Left lung (tissue), 10 donors: ENCODE results near the gene OGA. TPM values are rescaled to one million over a fixed set of nuclear protein-coding genes. Genes with fewer than 3 reads are reported as not detected.

Experiments used
- ATAC-seq: fragments of 200-7000 bp; cut with Tn5 transposase; one replicate; pipeline ENCODE4 v1.9.1; 2020; ENCODE audit warnings: moderate library complexity
- DNase-seq, 4 donors: peaks; one replicate each; pipeline ENCODE4 v3.0.0-alpha.2; 2013 to 2020
- H3K27ac ChIP-seq, 2 donors: fragments of 200-600 bp; sonication (generic) in 1 of 2; one replicate each; pipeline versions ENCODE4 v1.5.0 to v1.8.0; 2020 to 2021
- H3K27me3 ChIP-seq, 2 donors: fragments of 200-600 bp; sonication (generic) in 1 of 2; one replicate each; pipeline versions ENCODE4 v1.5.0 to v1.8.0; 2020 to 2021
- H3K36me3 ChIP-seq, 2 donors: fragments of 200-600 bp; sonication (generic) in 1 of 2; one replicate each; pipeline versions ENCODE4 v1.5.0 to v1.8.0; 2020 to 2021
- H3K4me1 ChIP-seq, 2 donors: fragments of 200-600 bp; one replicate each; pipeline ENCODE4 v1.8.0; 2021
- H3K4me3 ChIP-seq, 2 donors: fragments of 200-600 bp; sonication (generic) in 1 of 2; one replicate each; pipeline versions ENCODE4 v1.5.0 to v1.8.0; 2020 to 2021; ENCODE audit warnings: mild to moderate bottlenecking in 1 of 2
- H3K9me3 ChIP-seq, 2 donors: fragments of 200-600 bp; sonication (generic) in 1 of 2; one replicate each; pipeline versions ENCODE4 v1.5.0 to v1.8.0; 2020 to 2021
- intact Hi-C, 2 donors: fragments of 100-400 bp; cut with DNase I; formaldehyde crosslinking; loops; one replicate each; pipeline versions ENCODE4 v1.11.2 to v1.14.2; 2022
- polyA plus RNA-seq, 6 donors: library from polyadenylated mRNA; unstranded; fragments of 120-200 nt; gene quantifications; one replicate each; pipeline ENCODE4 v1.2.1, GENCODE V29; 2013; ENCODE audit not compliant: insufficient read length in 6 of 6
- total RNA-seq, 2 donors: library from RNA; stranded (reverse); fragmentation: NEBNext Ultra II Directional; extraction: Animal tissue kit (Norgen Biotek cat#: 25700); gene quantifications; one replicate each; pipeline ENCODE4 v1.2.1, GENCODE V29; 2021
- TF ChIP-seq, protein P1 (sequence below), 2 donors: fragments of 200-600 bp; sonication (generic) in 1 of 2; IDR thresholded peaks; one replicate each; pipeline versions ENCODE4 v1.5.0 to v1.8.0; 2021; ENCODE audit warnings: antibody characterized with exemption in 2 of 2
- donor health status: DM: no; HTN: yes; CAD: no.
- donor health status: DM: no; HTN: no; CAD: no.

OGA gene
- total and polyA plus RNA-seq, 8 donors: 72.6 to 288 (median 232) TPM

DNA sequence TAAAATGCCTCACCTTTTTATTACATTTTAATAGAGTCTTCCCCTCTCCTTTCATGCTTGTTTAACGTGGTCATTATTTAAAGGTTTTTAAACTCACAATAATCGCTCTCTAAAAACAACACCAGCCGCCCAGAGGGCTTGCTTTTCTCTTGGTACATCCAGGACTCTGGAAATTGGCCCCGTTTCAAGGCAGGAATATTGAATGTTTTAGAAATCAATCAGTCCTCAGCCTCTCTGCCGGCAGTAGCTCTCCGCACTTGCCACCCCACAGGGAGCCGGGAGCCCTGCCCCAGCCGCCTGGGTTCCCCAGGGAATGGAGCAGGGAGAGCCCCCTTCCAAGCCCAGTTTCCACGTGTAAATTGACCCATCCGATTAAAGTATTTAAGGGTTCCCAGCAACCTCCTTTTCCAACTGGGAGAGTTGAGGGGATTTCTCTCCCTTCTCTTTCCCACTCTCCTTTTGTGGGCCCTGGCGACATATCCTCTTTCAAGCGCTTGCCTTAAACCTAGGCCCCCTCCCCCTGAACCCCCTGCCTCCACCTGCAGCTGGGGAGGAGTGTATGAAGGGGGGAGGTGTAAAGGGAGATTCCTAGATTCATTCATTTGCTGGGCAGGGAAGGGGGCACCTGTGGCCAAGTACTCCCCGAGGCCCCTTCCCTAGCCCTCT, 44.2 kb downstream of the OGA start:
- DNase-seq (peak in 1 of 4 donors; percentile 48), ATAC-seq (no peak)
- H3K9me3 ChIP-seq: no peaks in the 10 kb centered on the region
- H3K36me3 ChIP-seq: no peaks in the 10 kb centered on the region
- H3K4me1 ChIP-seq: peaks cover 3 to 29% of the 10 kb centered on the region in 2 donors
- H3K27me3 ChIP-seq: peaks cover 62 to 100% of the 10 kb centered on the region in 2 donors
- intact Hi-C loops: loop anchor here in 1 of 2 donors (10.0 kb wide), 1 partner anchor 169 kb away; no protein-coding TSS in a partner anchor
- no peak overlapping the region for H3K27ac ChIP-seq
- H3K4me3 ChIP-seq: no peak overlapping the region
- TF ChIP-seq, protein P1, sequence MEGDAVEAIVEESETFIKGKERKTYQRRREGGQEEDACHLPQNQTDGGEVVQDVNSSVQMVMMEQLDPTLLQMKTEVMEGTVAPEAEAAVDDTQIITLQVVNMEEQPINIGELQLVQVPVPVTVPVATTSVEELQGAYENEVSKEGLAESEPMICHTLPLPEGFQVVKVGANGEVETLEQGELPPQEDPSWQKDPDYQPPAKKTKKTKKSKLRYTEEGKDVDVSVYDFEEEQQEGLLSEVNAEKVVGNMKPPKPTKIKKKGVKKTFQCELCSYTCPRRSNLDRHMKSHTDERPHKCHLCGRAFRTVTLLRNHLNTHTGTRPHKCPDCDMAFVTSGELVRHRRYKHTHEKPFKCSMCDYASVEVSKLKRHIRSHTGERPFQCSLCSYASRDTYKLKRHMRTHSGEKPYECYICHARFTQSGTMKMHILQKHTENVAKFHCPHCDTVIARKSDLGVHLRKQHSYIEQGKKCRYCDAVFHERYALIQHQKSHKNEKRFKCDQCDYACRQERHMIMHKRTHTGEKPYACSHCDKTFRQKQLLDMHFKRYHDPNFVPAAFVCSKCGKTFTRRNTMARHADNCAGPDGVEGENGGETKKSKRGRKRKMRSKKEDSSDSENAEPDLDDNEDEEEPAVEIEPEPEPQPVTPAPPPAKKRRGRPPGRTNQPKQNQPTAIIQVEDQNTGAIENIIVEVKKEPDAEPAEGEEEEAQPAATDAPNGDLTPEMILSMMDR (IDR thresholded peaks at IDR 0.05): no peak

- H3K4me1 ChIP-seq: peaks cover 3 to 19% of the 10 kb centered on the region in 2 donors
- H3K27ac ChIP-seq: no peak overlapping the region
- H3K27me3 ChIP-seq: peaks cover 62 to 100% of the 10 kb centered on the region in 2 donors
- H3K36me3 ChIP-seq: no peaks in the 10 kb centered on the region
- H3K9me3 ChIP-seq: no peaks in the 10 kb centered on the region
- ATAC-seq (no peak), DNase-seq (peak in 1 of 4 donors; percentile 23)
- intact Hi-C loops: loop anchor here in 1 of 2 donors (10.0 kb wide), 1 partner anchor 168 kb away; no protein-coding TSS in a partner anchor
- TF ChIP-seq, protein P1 (IDR thresholded peaks at IDR 0.05): no peak
- no peak overlapping the region for H3K4me3 ChIP-seq
Measured at GRCh38 chr10:101772895-101773761, 45.1 kb downstream of the OGA start.

- Histone ChIP-seq H3K36me3 (no peaks in the 10 kb centered on the region), H3K27ac (no peak overlapping the region), H3K27me3 (peaks cover 62 to 98% of the 10 kb centered on the region in 2 donors), H3K4me3 (no peak overlapping the region), H3K9me3 (no peaks in the 10 kb centered on the region), H3K4me1 (peaks cover 3 to 17% of the 10 kb centered on the region in 2 donors)
- no peak for DNase-seq
- intact Hi-C loops: loop anchor here in 1 of 2 donors (10.0 kb wide), 1 partner anchor 167 kb away; no protein-coding TSS in a partner anchor
- no peak for ATAC-seq
- TF ChIP-seq, protein P1 (IDR thresholded peaks at IDR 0.05): no peak
Measured at GRCh38 chr10:101772017-101772894, 46.0 kb downstream of the OGA start.

- no peak overlapping the region for H3K4me3 ChIP-seq
- H3K4me1 ChIP-seq: peaks cover 2 to 14% of the 10 kb centered on the region in 2 donors
- H3K27ac ChIP-seq: no peak overlapping the region
- intact Hi-C loops: loop anchor here in 1 of 2 donors (10.0 kb wide), 1 partner anchor 167 kb away; no protein-coding TSS in a partner anchor
- TF ChIP-seq, protein P1 (IDR thresholded peaks at IDR 0.05): no peak
- H3K36me3 ChIP-seq: no peaks in the 10 kb centered on the region
- no peaks in the 10 kb centered on the region for H3K9me3 ChIP-seq
- ATAC-seq (no peak), DNase-seq (peak in 1 of 4 donors; percentile 37)
- H3K27me3 ChIP-seq: peaks cover 55 to 96% of the 10 kb centered on the region in 2 donors
Measured at GRCh38 chr10:101771380-101771779, 46.9 kb downstream of the OGA start.
